HAP-1 (cell line): ENCODE data around the gene LRRN4CL.
"Not testable (repeated sequence)": the region's sequence is repeated elsewhere in the genome, so short reads cannot be mapped to it uniquely, and the experiment has no call there.

Experiments
- DNase-seq, 2 experiments: peaks; one replicate each; pipeline ENCODE4 v3.0.0-alpha.2; 2016 to 2020; ENCODE audit warnings: low spot score in 2 of 2
- H3K27me3 ChIP-seq: fragments of 250-450 bp; sonication (Bioruptor Pico); 2 replicates; pipeline ENCODE4 v1.5.1; 2020; ENCODE audit warnings: low read depth, mild to moderate bottlenecking, moderate library complexity
- H3K36me3 ChIP-seq: fragments of 250-450 bp; sonication (Bioruptor Pico); replicated peaks from 2 replicates; pipeline ENCODE4 v1.5.1; 2020; ENCODE audit warnings: mild to moderate bottlenecking
- H3K4me1 ChIP-seq: fragments of 250-450 bp; sonication (Bioruptor Pico); 2 replicates; pipeline ENCODE4 v1.5.1; 2020; ENCODE audit warnings: mild to moderate bottlenecking
- H3K4me3 ChIP-seq: fragments of 250-450 bp; sonication (Bioruptor Pico); 2 replicates; pipeline ENCODE4 v1.5.1; 2020; ENCODE audit warnings: mild to moderate bottlenecking, moderate library complexity
- H3K9me3 ChIP-seq: fragments of 250-450 bp; sonication (Bioruptor Pico); 2 replicates; pipeline ENCODE4 v1.5.1; 2020; ENCODE audit warnings: mild to moderate bottlenecking, moderate library complexity
- in situ Hi-C: fragments of 300-500 bp; cut with MboI; formaldehyde crosslinking; loops from 3 replicates; pipeline ENCODE4 v1.14.3; 2020; ENCODE audit warnings: low sequenced_read_pairs, inconsistent platforms, mixed read lengths

Gene LRRN4CL

GRCh38 chr11:62689421-62690183 lies at the start of gene LRRN4CL:
Gene LRRN4CL (minus strand): TSS chr11:62689530. CDS start chr11:62688508, 1,022 bp downstream.
- in situ Hi-C loops = loop anchor here (10.0 kb wide), 1 partner anchor 295 kb away; no protein-coding TSS in a partner anchor
- Histone ChIP-seq H3K9me3 (no peaks in the 10 kb centered on the region), H3K4me3 (no peak within 1 kb of the TSS), H3K36me3 (peaks cover 43% of the 10 kb centered on the region), H3K27me3 (no peaks in the 10 kb centered on the region), H3K4me1 (no peaks in the 10 kb centered on the region)
- no peak for DNase-seq

GRCh38 chr11:62737196-62737595 lies 47.9 kb upstream of the LRRN4CL start:
- DNase-seq = no peak
- Histone ChIP-seq H3K4me1 (no peaks in the 10 kb centered on the region), H3K9me3 (no peaks in the 10 kb centered on the region), H3K4me3 (no peak overlapping the region), H3K27me3 (no peaks in the 10 kb centered on the region), H3K36me3 (peaks cover 47% of the 10 kb centered on the region)
- in situ Hi-C loops = no loop called here

GRCh38 chr11:62732830-62733229 lies 43.5 kb upstream of the LRRN4CL start:
- Histone ChIP-seq H3K4me3 (no peak overlapping the region), H3K27me3 (no peaks in the 10 kb centered on the region), H3K36me3 (peaks cover 46% of the 10 kb centered on the region), H3K4me1 (peaks cover 9% of the 10 kb centered on the region), H3K9me3 (no peaks in the 10 kb centered on the region)
- in situ Hi-C loops = no loop called here
- no peak for DNase-seq

- H3K9me3 ChIP-seq, in situ Hi-C loops, DNase-seq, H3K27me3 ChIP-seq, H3K4me1 ChIP-seq: not testable (repeated sequence)
- H3K36me3 ChIP-seq = peaks cover 43% of the 10 kb centered on the region
- peak overlapping the region; percentile 57 for H3K4me3 ChIP-seq
Observed at GRCh38 chr11:62730076-62730475, 40.7 kb upstream of the LRRN4CL start.

- in situ Hi-C loops = loop anchor here (10.0 kb wide), 1 partner anchor 146 kb away; no protein-coding TSS in a partner anchor
- H3K4me1 ChIP-seq = peaks cover 9% of the 10 kb centered on the region
- H3K9me3 ChIP-seq = no peaks in the 10 kb centered on the region
- no peaks in the 10 kb centered on the region for H3K27me3 ChIP-seq
- H3K4me3 ChIP-seq = peak within 1 kb of the TSS; percentile 57
- peaks cover 43% of the 10 kb centered on the region for H3K36me3 ChIP-seq
- DNase-seq = peak; percentile 78 to 94
Observed at GRCh38 chr11:62728171-62728988, 39.0 kb upstream of the LRRN4CL start, which contains the start of gene TTC9C. Gene TTC9C (plus strand): TSS chr11:62728486. CDS start chr11:62728849, 363 bp downstream.

GRCh38 chr11:62727872-62728170 lies 38.5 kb upstream of the LRRN4CL start:
- Histone ChIP-seq H3K36me3 (peaks cover 43% of the 10 kb centered on the region), H3K4me3 (peak overlapping the region; percentile 57), H3K27me3 (no peaks in the 10 kb centered on the region), H3K4me1 (peaks cover 9% of the 10 kb centered on the region), H3K9me3 (no peaks in the 10 kb centered on the region)
- in situ Hi-C loops = loop anchor here (10.0 kb wide), 1 partner anchor 147 kb away; no protein-coding TSS in a partner anchor
- peak; percentile 94 to 98 for DNase-seq

GRCh38 chr11:62727165-62727871 lies 38.0 kb upstream of the LRRN4CL start, which contains the start of gene HNRNPUL2:
Gene HNRNPUL2 (minus strand): TSS chr11:62727457. CDS start chr11:62727156, 301 bp downstream.
- Histone ChIP-seq H3K4me3 (peak within 1 kb of the TSS; percentile 57), H3K27me3 (no peaks in the 10 kb centered on the region), H3K36me3 (peaks cover 47% of the 10 kb centered on the region), H3K9me3 (no peaks in the 10 kb centered on the region), H3K4me1 (peaks cover 9% of the 10 kb centered on the region)
- peak; percentile 96 to 98 for DNase-seq
- in situ Hi-C loops = loop anchor here (10.0 kb wide), 1 partner anchor 147 kb away; no protein-coding TSS in a partner anchor

GRCh38 chr11:62726915-62727164 lies 37.5 kb upstream of the LRRN4CL start:
- peaks cover 49% of the 10 kb centered on the region for H3K36me3 ChIP-seq
- H3K27me3 ChIP-seq = no peaks in the 10 kb centered on the region
- in situ Hi-C loops = loop anchor here (10.0 kb wide), 1 partner anchor 148 kb away; no protein-coding TSS in a partner anchor
- no peak for DNase-seq
- H3K9me3 ChIP-seq = no peaks in the 10 kb centered on the region
- H3K4me1 ChIP-seq = peaks cover 9% of the 10 kb centered on the region
- peak overlapping the region; percentile 57 for H3K4me3 ChIP-seq

- peaks cover 53% of the 10 kb centered on the region for H3K36me3 ChIP-seq
- in situ Hi-C loops = loop anchor here (10.0 kb wide), 1 partner anchor 148 kb away; no protein-coding TSS in a partner anchor
Observed at GRCh38 chr11:62726156-62726914, 37.0 kb upstream of the LRRN4CL start.

GRCh38 chr11:62725646-62726045 lies 36.3 kb upstream of the LRRN4CL start:
- Histone ChIP-seq H3K4me3 (peak overlapping the region; percentile 57), H3K4me1 (peaks cover 9% of the 10 kb centered on the region), H3K36me3 (peaks cover 53% of the 10 kb centered on the region), H3K9me3 (no peaks in the 10 kb centered on the region), H3K27me3 (no peaks in the 10 kb centered on the region)
- in situ Hi-C loops = loop anchor here (10.0 kb wide), 1 partner anchor 149 kb away; no protein-coding TSS in a partner anchor
- peak; percentile 41 to 58 for DNase-seq

More at GRCh38 chr11:62726156-62726914, 37.0 kb upstream of the LRRN4CL start:
- peak overlapping the region; percentile 57 for H3K4me3 ChIP-seq
- H3K27me3 ChIP-seq = no peaks in the 10 kb centered on the region
- H3K4me1 ChIP-seq = peaks cover 9% of the 10 kb centered on the region
- H3K9me3 ChIP-seq = no peaks in the 10 kb centered on the region
- peak in 1 of 2 experiments; percentile 26 for DNase-seq

GRCh38 chr11:62724171-62724570 lies 34.8 kb upstream of the LRRN4CL start:
- in situ Hi-C loops = loop anchor here (10.0 kb wide), 1 partner anchor 151 kb away; no protein-coding TSS in a partner anchor
- no peak for DNase-seq
- no peaks in the 10 kb centered on the region for H3K9me3 ChIP-seq
- no peaks in the 10 kb centered on the region for H3K27me3 ChIP-seq
- no peaks in the 10 kb centered on the region; the same call in 1 of the 2 replicates for H3K4me1 ChIP-seq
- H3K4me3 ChIP-seq = peak overlapping the region; percentile 57
- H3K36me3 ChIP-seq = peaks cover 64% of the 10 kb centered on the region

- peak in 1 of 2 experiments; percentile 30 for DNase-seq
- Histone ChIP-seq H3K9me3 (no peaks in the 10 kb centered on the region), H3K36me3 (peaks cover 84% of the 10 kb centered on the region), H3K4me1 (no peaks in the 10 kb centered on the region; the same call in 1 of the 2 replicates), H3K27me3 (no peaks in the 10 kb centered on the region), H3K4me3 (no peak overlapping the region)
- in situ Hi-C loops = loop anchor here (10.0 kb wide), 1 partner anchor 153 kb away; no protein-coding TSS in a partner anchor
Observed at GRCh38 chr11:62721994-62722393, 32.7 kb upstream of the LRRN4CL start.
